ENCODE measurements around the gene IQCH. TPM values are rescaled to one million over a fixed set of nuclear protein-coding genes. Genes with fewer than 3 reads are reported as not detected.

Gene IQCH
- total and polyA plus RNA-seq, 9 of the 15 experiments (the other 6 are each of a cell fraction or from before 2014, with no cell fraction given) = 1.8 to 3.9 (median 2.7) TPM

DNA sequence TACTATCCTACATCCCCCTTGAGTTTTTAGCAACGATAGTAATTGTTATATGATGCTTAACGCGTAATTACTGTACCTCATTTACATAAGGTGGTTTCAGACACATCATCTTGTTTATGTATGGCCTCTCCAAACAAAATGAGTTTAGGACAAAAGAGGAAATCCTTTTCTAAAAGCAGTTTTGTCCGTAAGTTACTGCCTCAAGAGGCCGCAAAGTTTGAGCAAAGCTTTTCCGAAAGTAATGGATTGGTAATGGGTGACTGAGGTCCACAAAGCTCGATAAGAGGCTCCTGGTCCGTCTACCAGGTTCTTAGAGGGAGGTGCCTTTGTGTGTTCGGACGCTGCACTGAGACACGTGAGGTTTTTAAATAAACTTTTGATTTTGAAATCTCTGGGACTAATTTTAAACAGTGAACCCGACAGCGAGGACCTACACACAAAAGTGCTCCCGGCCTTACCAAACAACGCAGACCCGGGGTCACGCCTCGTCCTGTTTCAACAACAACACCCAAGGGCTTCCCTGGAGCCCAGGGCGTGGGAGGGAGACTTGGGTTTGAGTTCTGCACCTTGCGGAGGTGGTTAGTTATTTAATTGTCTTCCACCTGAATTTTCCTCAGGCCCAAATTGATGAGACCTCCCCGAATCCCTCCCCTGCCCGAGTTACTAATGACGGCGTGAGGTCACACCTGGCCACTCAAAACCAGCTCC is 265.9 kb downstream of the IQCH start (continued):
- no peak for TF ChIP-seq EP400 (IDR thresholded peaks at IDR 0.05)
- no peak for TF ChIP-seq RBM15 (IDR thresholded peaks at IDR 0.05; ENCODE audit: insufficient read depth, low read length)
- peak; percentile 13; the same call in 1 of the 2 replicates for TF ChIP-seq NFRKB (IDR thresholded peaks at IDR 0.05; ENCODE audit: low read depth)
- TF ChIP-seq TAF1 (IDR thresholded peaks at IDR 0.05; ENCODE audit: control insufficient read depth, extremely low read depth, insufficient read depth, low read length, severe bottlenecking) = no peak
- TF ChIP-seq ZNF586 (CRISPR knock-in tag; conservative IDR thresholded peaks at IDR 0.05) = no peak
- no peak for TF ChIP-seq POLR2AphosphoS2 (IDR thresholded peaks at IDR 0.05; ENCODE audit: low read length)
- TF ChIP-seq BCL6 (CRISPR knock-in tag; IDR thresholded peaks at IDR 0.05) = no peak
- no peak for TF ChIP-seq HMGXB4 (CRISPR knock-in tag; IDR thresholded peaks at IDR 0.05)
- no peak for TF ChIP-seq NONO (IDR thresholded peaks at IDR 0.05; ENCODE audit: low read depth in 2 of 2, low read length in 1 of 2)
- no peak for TF ChIP-seq ZZZ3 (IDR thresholded peaks at IDR 0.05)
- no peak for TF ChIP-seq SREBF2 (CRISPR knock-in tag; IDR thresholded peaks at IDR 0.05)
- no peak for TF ChIP-seq NFE2L1 (tag; IDR thresholded peaks at IDR 0.05; ENCODE audit: borderline replicate concordance, low read depth)
- no peak for TF ChIP-seq GABPB2 (CRISPR knock-in tag; conservative IDR thresholded peaks at IDR 0.05)
- TF ChIP-seq NCOA4 (IDR thresholded peaks at IDR 0.05; ENCODE audit: partially characterized antibody) = no peak
- TF ChIP-seq SOX6 (IDR thresholded peaks at IDR 0.05) = 0 out of 2 replicates have a peak, but pooled peaks have one; percentile 4
- TF ChIP-seq RUNX1 (IDR thresholded peaks at IDR 0.05; ENCODE audit: low read depth) = no peak
- no peak for TF ChIP-seq MYNN (IDR thresholded peaks at IDR 0.05)
- TF ChIP-seq MYNN (CRISPR knock-in tag; IDR thresholded peaks at IDR 0.05) = no peak
- no peak for TF ChIP-seq ZNF408 (CRISPR knock-in tag; IDR thresholded peaks at IDR 0.05; ENCODE audit: low read depth)
- peak; percentile 22 for TF ChIP-seq SP1 (CRISPR knock-in tag; IDR thresholded peaks at IDR 0.05)
- TF ChIP-seq OTX1 (CRISPR knock-in tag; IDR thresholded peaks at IDR 0.05) = no peak
- TF ChIP-seq, protein P1, sequence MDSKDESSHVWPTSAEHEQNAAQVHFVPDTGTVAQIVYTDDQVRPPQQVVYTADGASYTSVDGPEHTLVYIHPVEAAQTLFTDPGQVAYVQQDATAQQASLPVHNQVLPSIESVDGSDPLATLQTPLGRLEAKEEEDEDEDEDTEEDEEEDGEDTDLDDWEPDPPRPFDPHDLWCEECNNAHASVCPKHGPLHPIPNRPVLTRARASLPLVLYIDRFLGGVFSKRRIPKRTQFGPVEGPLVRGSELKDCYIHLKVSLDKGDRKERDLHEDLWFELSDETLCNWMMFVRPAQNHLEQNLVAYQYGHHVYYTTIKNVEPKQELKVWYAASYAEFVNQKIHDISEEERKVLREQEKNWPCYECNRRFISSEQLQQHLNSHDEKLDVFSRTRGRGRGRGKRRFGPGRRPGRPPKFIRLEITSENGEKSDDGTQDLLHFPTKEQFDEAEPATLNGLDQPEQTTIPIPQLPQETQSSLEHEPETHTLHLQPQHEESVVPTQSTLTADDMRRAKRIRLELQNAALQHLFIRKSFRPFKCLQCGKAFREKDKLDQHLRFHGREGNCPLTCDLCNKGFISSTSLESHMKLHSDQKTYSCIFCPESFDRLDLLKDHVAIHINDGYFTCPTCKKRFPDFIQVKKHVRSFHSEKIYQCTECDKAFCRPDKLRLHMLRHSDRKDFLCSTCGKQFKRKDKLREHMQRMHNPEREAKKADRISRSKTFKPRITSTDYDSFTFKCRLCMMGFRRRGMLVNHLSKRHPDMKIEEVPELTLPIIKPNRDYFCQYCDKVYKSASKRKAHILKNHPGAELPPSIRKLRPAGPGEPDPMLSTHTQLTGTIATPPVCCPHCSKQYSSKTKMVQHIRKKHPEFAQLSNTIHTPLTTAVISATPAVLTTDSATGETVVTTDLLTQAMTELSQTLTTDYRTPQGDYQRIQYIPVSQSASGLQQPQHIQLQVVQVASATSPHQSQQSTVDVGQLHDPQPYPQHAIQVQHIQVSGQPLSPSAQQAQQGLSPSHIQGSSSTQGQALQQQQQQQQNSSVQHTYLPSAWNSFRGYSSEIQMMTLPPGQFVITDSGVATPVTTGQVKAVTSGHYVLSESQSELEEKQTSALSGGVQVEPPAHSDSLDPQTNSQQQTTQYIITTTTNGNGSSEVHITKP (IDR thresholded peaks at IDR 0.05; ENCODE audit: partially characterized antibody) = no peak
- no peak for TF ChIP-seq ZNF175 (CRISPR knock-in tag; IDR thresholded peaks at IDR 0.05; ENCODE audit: low read depth)
- TF ChIP-seq HNRNPL (IDR thresholded peaks at IDR 0.05; ENCODE audit: low read depth, low read length) = no peak
- TF ChIP-seq ZNF696 (CRISPR knock-in tag; conservative IDR thresholded peaks at IDR 0.05) = no peak

Data from K562 (cell line).